Bronchial epithelial cell (primary cell): Measurements from ENCODE around the gene CDC25A. TPM values are rescaled to one million over a fixed set of nuclear protein-coding genes. Genes with fewer than 3 reads are reported as not detected.

ENCODE experiments used
- DNase-seq: peaks from one replicate; pipeline ENCODE4 v3.0.0-alpha.2; 2010; ENCODE audit warnings: low read depth
- FAIRE-seq: peaks from 2 replicates; lab custom pipeline; 2011; peaks lifted over from hg19 to GRCh38; lab: Jason Lieb, UNC
- H3K27me3 ChIP-seq: 2 replicates; pipeline ENCODE4 v1.5.1; 2011; ENCODE audit warnings: low read length; ENCODE audit not compliant: control insufficient read depth, insufficient read depth
- H3K36me3 ChIP-seq: 2 replicates; pipeline ENCODE4 v1.5.1; 2011; ENCODE audit warnings: low read length; ENCODE audit not compliant: control insufficient read depth, insufficient read depth
- H3K4me3 ChIP-seq: 2 replicates; pipeline ENCODE4 v1.5.1; 2011; ENCODE audit warnings: mild to moderate bottlenecking, low read depth, low read length, control low read depth
- CTCF ChIP-seq: IDR thresholded peaks from 2 replicates; pipeline ENCODE4 v1.5.1; 2011; ENCODE audit warnings: mild to moderate bottlenecking, moderate library complexity, low read length, control low read depth, inconsistent platforms; ENCODE audit not compliant: insufficient read depth, severe bottlenecking
- total RNA-seq: library from RNA; depleted of rRNA; stranded (reverse); fragments of >200 nt; gene quantifications from 2 replicates; pipeline ENCODE4 v1.2.1, GENCODE V29; 2014

CDC25A gene
- total RNA-seq, 1 donor from 2014 or later: 2.4 TPM

- no peak for FAIRE-seq
- TF ChIP-seq CTCF: no peak
- DNase-seq: no peak
- Histone ChIP-seq H3K4me3 (no peak overlapping the region), H3K36me3 (no peaks in the 10 kb centered on the region), H3K27me3 (no peaks in the 10 kb centered on the region)
Measured at GRCh38 chr3:48226939-48227338, 38.7 kb upstream of the CDC25A start.

- no peak for FAIRE-seq
- no peak for TF ChIP-seq CTCF
- no peak for DNase-seq
- H3K27me3 ChIP-seq: no peaks in the 10 kb centered on the region
- H3K4me3 ChIP-seq: no peak overlapping the region
- H3K36me3 ChIP-seq: no peaks in the 10 kb centered on the region
Measured at GRCh38 chr3:48225587-48225986, 37.4 kb upstream of the CDC25A start.

- Histone ChIP-seq H3K36me3 (no peaks in the 10 kb centered on the region), H3K27me3 (no peaks in the 10 kb centered on the region), H3K4me3 (no peak within 1 kb of the TSS)
- DNase-seq (peak; percentile 97), FAIRE-seq (peak; percentile 95)
- no peak for TF ChIP-seq CTCF
Measured at GRCh38 chr3:48222616-48223513, 34.6 kb upstream of the CDC25A start, which contains the start of gene CAMP. Gene CAMP, plus strand, starts transcription at chr3:48223495. Its CDS starts 17 bp downstream, at chr3:48223512.

GRCh38 chr3:48220746-48221145, 32.5 kb upstream of the CDC25A start:
- FAIRE-seq (peak; percentile 58), DNase-seq (no peak)
- Histone ChIP-seq H3K27me3 (peaks cover 1% of the 10 kb centered on the region), H3K36me3 (no peaks in the 10 kb centered on the region), H3K4me3 (no peak overlapping the region)
- TF ChIP-seq CTCF: no peak

- no peak for DNase-seq
- H3K27me3 ChIP-seq: peaks cover 7% of the 10 kb centered on the region
Measured at GRCh38 chr3:48219543-48219942, 31.3 kb upstream of the CDC25A start.

More at GRCh38 chr3:48219543-48219942, 31.3 kb upstream of the CDC25A start:
- no peak for TF ChIP-seq CTCF
- Histone ChIP-seq H3K4me3 (no peak overlapping the region), H3K36me3 (no peaks in the 10 kb centered on the region)
- no peak for FAIRE-seq
